Endothelial cell of umbilical vein (primary cell): ENCODE measurements around the gene OSBPL8.
"Not testable (repeated sequence)": the region's sequence is repeated elsewhere in the genome, so short reads cannot be mapped to it uniquely, and the experiment has no call there.

Source experiments
- CTCF ChIP-seq, 2 donors: IDR thresholded peaks; 1 replicate in 1 of 2; 2 replicates in 1 of 2; pipeline ENCODE4 v1.5.1; 2011; ENCODE audit warnings: low read length in 2 of 2, mild to moderate bottlenecking in 2 of 2, moderate library complexity in 2 of 2, control low read depth in 1 of 2, inconsistent platforms in 1 of 2, low read depth in 1 of 2; ENCODE audit not compliant: insufficient read depth in 1 of 2; ENCODE audit errors: extremely low read depth in 1 of 2
- POLR2A ChIP-seq: IDR thresholded peaks from 2 replicates; pipeline ENCODE4 v1.6.1; 2012; ENCODE audit warnings: low read depth, mild to moderate bottlenecking, control low read depth, low read length
- POLR2AphosphoS5 ChIP-seq: IDR thresholded peaks from 2 replicates; pipeline ENCODE4 v1.6.1; 2012; ENCODE audit warnings: low read depth, mild to moderate bottlenecking, control low read depth, low read length, moderate library complexity; ENCODE audit not compliant: insufficient read depth

DNA sequence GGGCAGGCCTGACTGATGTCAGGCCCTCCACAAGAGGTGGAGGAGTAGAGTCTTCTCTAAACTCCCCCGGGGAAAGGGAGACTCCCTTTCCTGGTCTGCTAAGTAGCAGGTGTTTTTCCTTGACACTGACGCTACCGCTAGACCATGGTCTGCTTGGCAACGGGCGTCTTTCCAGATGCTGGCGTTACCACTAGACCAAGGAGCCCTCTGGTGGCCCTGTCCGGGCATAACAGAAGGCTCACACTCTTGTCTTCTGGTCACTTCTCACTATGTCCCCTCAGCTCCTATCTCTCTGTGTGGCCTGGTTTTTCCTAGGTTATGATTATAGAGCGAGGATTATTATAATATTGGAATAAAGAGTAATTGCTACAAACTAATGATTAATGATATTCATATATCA, 86.7 kb downstream of the OSBPL8 start:
- not testable (repeated sequence) for TF ChIP-seq CTCF (IDR thresholded peaks at IDR 0.05; ENCODE audit: extremely low read depth in 1 of 2, insufficient read depth in 1 of 2, low read depth in 1 of 2, low read length in 2 of 2); POLR2A; POLR2AphosphoS5
